Testis (tissue), 3 donors: ENCODE data around the gene UCN. TPM values are rescaled to one million over a fixed set of nuclear protein-coding genes. Genes with fewer than 3 reads are reported as not detected.
"Not testable (repeated sequence)": the region's sequence is repeated elsewhere in the genome, so short reads cannot be mapped to it uniquely, and the experiment has no call there.

Experiments
- DNase-seq: peaks from one replicate; pipeline ENCODE4 v3.0.0-alpha.2; 2019
- H3K27ac ChIP-seq, 2 donors: fragments of 200-600 bp; sonication (generic); one replicate each; pipeline ENCODE4 v1.5.1; 2019
- H3K27me3 ChIP-seq: fragments of 200-600 bp; sonication (generic); one replicate; pipeline ENCODE4 v1.5.1; 2019
- H3K36me3 ChIP-seq: fragments of 200-600 bp; sonication (generic); one replicate; pipeline ENCODE4 v1.5.1; 2017; ENCODE audit warnings: low read depth; ENCODE audit errors: missing control alignments
- H3K4me1 ChIP-seq: fragments of 200-600 bp; sonication (generic); one replicate; pipeline ENCODE4 v1.5.1; 2019
- H3K4me3 ChIP-seq, 2 donors: fragments of 200-600 bp; sonication (generic); one replicate each; pipeline ENCODE4 v1.5.1; 2017 to 2019
- H3K9me3 ChIP-seq: fragments of 200-600 bp; sonication (generic); one replicate; pipeline ENCODE4 v1.5.1; 2017
- CTCF ChIP-seq, 3 experiments: fragments of 450-650 bp in 2 of 3; fragments of 200-600 bp in 1 of 3; sonication (generic) in 1 of 3; IDR thresholded peaks; one replicate each; pipeline ENCODE4 v1.5.1; 2016 to 2019; ENCODE audit warnings: antibody characterized with exemption in 3 of 3, mild to moderate bottlenecking in 2 of 3, moderate library complexity in 1 of 3
- POLR2A ChIP-seq: fragments of 450-650 bp; IDR thresholded peaks from one replicate; pipeline ENCODE4 v1.6.1; 2017; ENCODE audit warnings: antibody characterized with exemption, mild to moderate bottlenecking, moderate library complexity
- WGBS, 2 donors: methylation state at CpG; one replicate each; pipeline ENCODE4 v1.1.5; 2018; 5-methylcytosine and 5-hydroxymethylcytosine counted together
- intact Hi-C: fragments of 100-400 bp; cut with DNase I; formaldehyde crosslinking; loops from one replicate; pipeline ENCODE4 v1.15.1; 2023; ENCODE audit warnings: low total_unique reads
- polyA plus RNA-seq: library from polyadenylated mRNA; stranded (reverse); fragments of 350-450 nt; fragmentation: Illumina TruSeq; extraction: RNeasy Lipid Tissue Mini Kit (QIAGEN cat#74804); gene quantifications from one replicate; pipeline ENCODE4 v1.2.3, GENCODE V29; 2014; ENCODE audit warnings: low read depth, low replicate concordance; ENCODE audit not compliant: insufficient read depth
- total RNA-seq, 2 donors: library from RNA; depleted of rRNA; stranded (reverse); fragments of >200 nt; gene quantifications; one replicate each; pipeline ENCODE4 v1.2.3, GENCODE V29; 2016

The UCN gene
- total and polyA plus RNA-seq, 3 donors from 2014 or later: 0.75 to 18.8 (median 16.2) TPM

- peaks cover 38% of the 10 kb centered on the region for H3K4me1 ChIP-seq
- TF ChIP-seq POLR2A: no peak
- no peak for TF ChIP-seq CTCF (IDR thresholded peaks at IDR 0.05)
- H3K36me3 ChIP-seq: no peaks in the 10 kb centered on the region
- no peaks in the 10 kb centered on the region for H3K9me3 ChIP-seq
- WGBS, 2 donors: 61 to 66% methylated on average over 7 of the region's 7 CpGs
- intact Hi-C loops: no loop called here
- H3K27me3 ChIP-seq: no peaks in the 10 kb centered on the region
- no peak for DNase-seq
- H3K27ac ChIP-seq: no peak overlapping the region
- H3K4me3 ChIP-seq: no peak overlapping the region
These were observed 45.7 kb upstream of the UCN start for GRCh38 chr2:27353762-27354596.

- H3K27me3 ChIP-seq, intact Hi-C loops, H3K4me3 ChIP-seq, H3K36me3 ChIP-seq, DNase-seq, H3K27ac ChIP-seq, H3K9me3 ChIP-seq: not testable (repeated sequence)
- WGBS, 2 donors: 92 to 96% methylated on average over 5 of the region's 5 CpGs
- peaks cover 38% of the 10 kb centered on the region for H3K4me1 ChIP-seq
These were observed 45.1 kb upstream of the UCN start for GRCh38 chr2:27353386-27353761.

- TF ChIP-seq POLR2A (no peak), CTCF (IDR thresholded peaks at IDR 0.05) (no peak)
- Histone ChIP-seq H3K9me3 (no peaks in the 10 kb centered on the region), H3K27ac (no peak overlapping the region), H3K4me1 (peaks cover 27% of the 10 kb centered on the region), H3K4me3 (no peak overlapping the region), H3K27me3 (no peaks in the 10 kb centered on the region), H3K36me3 (no peaks in the 10 kb centered on the region)
- intact Hi-C loops: no loop called here
- DNase-seq: no peak
- 74 to 79% methylated on average over 6 of the region's 6 CpGs for WGBS, 2 donors
These were observed 43.8 kb upstream of the UCN start for GRCh38 chr2:27351802-27352598.

- no peak for DNase-seq
- Histone ChIP-seq H3K9me3 (no peaks in the 10 kb centered on the region), H3K27ac (no peak overlapping the region), H3K36me3 (no peaks in the 10 kb centered on the region), H3K4me1 (peaks cover 21% of the 10 kb centered on the region), H3K4me3 (no peak overlapping the region), H3K27me3 (no peaks in the 10 kb centered on the region)
- intact Hi-C loops: no loop called here
- TF ChIP-seq POLR2A (no peak), CTCF (IDR thresholded peaks at IDR 0.05) (no peak)
- 62 to 69% methylated on average over 7 of the region's 7 CpGs for WGBS, 2 donors
These were observed 42.0 kb upstream of the UCN start for GRCh38 chr2:27350106-27350693.

GRCh38 chr2:27347641-27348040 lies 39.4 kb upstream of the UCN start:
- Histone ChIP-seq H3K27ac (no peak overlapping the region), H3K4me3 (no peak overlapping the region), H3K4me1 (peaks cover 9% of the 10 kb centered on the region), H3K36me3 (no peaks in the 10 kb centered on the region), H3K27me3 (no peaks in the 10 kb centered on the region), H3K9me3 (no peaks in the 10 kb centered on the region)
- DNase-seq: no peak
- 70 to 93% methylated on average over 2 of the region's 2 CpGs for WGBS, 2 donors
- TF ChIP-seq POLR2A (no peak), CTCF (IDR thresholded peaks at IDR 0.05) (no peak)
- intact Hi-C loops: no loop called here
